ENCODE measurements around the gene DENND1C. TPM values are rescaled to one million over a fixed set of nuclear protein-coding genes. Genes with fewer than 3 reads are reported as not detected.
"Not testable (repeated sequence)": the region's sequence is repeated elsewhere in the genome, so short reads cannot be mapped to it uniquely, and the experiment has no call there.

The DENND1C gene
- total RNA-seq, 1 donor from 2014 or later = 3.1 TPM

GRCh38 chr19:6457958-6458694 is 23.5 kb downstream of the DENND1C start:
- DNase-seq (ENCODE audit: low spot score) = no peak

- DNase-seq (ENCODE audit: low spot score) = no peak
Observed at GRCh38 chr19:6455924-6456323, 25.7 kb downstream of the DENND1C start.

GRCh38 chr19:6453951-6454565 is 27.5 kb downstream of the DENND1C start:
- DNase-seq (ENCODE audit: low spot score) = no peak

GRCh38 chr19:6452899-6453298 is 28.7 kb downstream of the DENND1C start:
- DNase-seq (ENCODE audit: low spot score) = no peak

- DNase-seq (ENCODE audit: low spot score) = no peak
Observed at GRCh38 chr19:6452223-6452614, 29.4 kb downstream of the DENND1C start.

- no peak for DNase-seq (ENCODE audit: low spot score)
Observed at GRCh38 chr19:6451583-6452222, 29.9 kb downstream of the DENND1C start.

GRCh38 chr19:6450166-6450565 is 31.4 kb downstream of the DENND1C start:
- no peak for DNase-seq (ENCODE audit: low spot score)

GRCh38 chr19:6448045-6448444 is 33.5 kb downstream of the DENND1C start:
- DNase-seq (ENCODE audit: low spot score) = no peak

- no peak for DNase-seq (ENCODE audit: low spot score)
Observed at GRCh38 chr19:6446452-6446851, 35.1 kb downstream of the DENND1C start.

- DNase-seq (ENCODE audit: low spot score) = no peak
Observed at GRCh38 chr19:6443986-6444385, 37.6 kb downstream of the DENND1C start.

GRCh38 chr19:6442087-6442688 is 39.4 kb downstream of the DENND1C start:
- no peak for DNase-seq (ENCODE audit: low spot score)

GRCh38 chr19:6440905-6441304 is 40.7 kb downstream of the DENND1C start:
- no peak for DNase-seq (ENCODE audit: low spot score)

- DNase-seq (ENCODE audit: low spot score) = no peak
Observed at GRCh38 chr19:6439743-6440142, 41.8 kb downstream of the DENND1C start.

- DNase-seq (ENCODE audit: low spot score) = no peak
Observed at GRCh38 chr19:6433663-6434062, 47.9 kb downstream of the DENND1C start, which contains the start of gene SLC25A41. TSS of gene SLC25A41 (minus strand) at chr19:6433763. CDS start at chr19:6433693, 70 bp downstream.

- DNase-seq (ENCODE audit: low spot score) = no peak
Observed at GRCh38 chr19:6433165-6433564, 48.4 kb downstream of the DENND1C start.

GRCh38 chr19:6431891-6432290 is 49.7 kb downstream of the DENND1C start:
- DNase-seq (ENCODE audit: low spot score) = no peak

GRCh38 chr19:6429419-6430221 is 52.0 kb downstream of the DENND1C start:
- DNase-seq (ENCODE audit: low spot score) = no peak

- not testable (repeated sequence) for DNase-seq (ENCODE audit: low spot score)
Observed at GRCh38 chr19:6428692-6429418, 52.7 kb downstream of the DENND1C start.

GRCh38 chr19:6427131-6427530 is 54.5 kb downstream of the DENND1C start:
- DNase-seq (ENCODE audit: low spot score) = no peak

GRCh38 chr19:6425732-6426620 is 55.6 kb downstream of the DENND1C start:
- no peak for DNase-seq (ENCODE audit: low spot score)
